Measurements from ENCODE around the gene TBX4.

DNA sequence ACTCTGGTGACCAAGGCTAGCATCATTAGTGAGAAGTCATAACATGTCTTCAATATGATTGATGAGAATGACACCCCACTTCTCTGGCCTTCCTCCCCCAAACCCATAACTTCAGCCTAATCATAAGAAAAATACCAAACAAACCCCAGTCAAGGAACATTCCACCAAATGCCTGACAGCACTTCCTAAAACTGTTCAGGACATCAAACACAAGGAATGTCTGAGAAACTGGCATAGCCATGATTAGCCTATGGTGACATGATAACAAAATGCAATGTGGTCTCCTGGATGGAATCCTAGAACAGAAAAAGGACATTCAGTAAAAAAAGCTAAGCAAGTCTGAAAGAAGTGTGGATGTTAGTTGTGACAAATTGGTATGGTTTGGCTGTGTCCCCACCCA lies 24.7 kb upstream of the TBX4 start:
- TF ChIP-seq, protein P1, sequence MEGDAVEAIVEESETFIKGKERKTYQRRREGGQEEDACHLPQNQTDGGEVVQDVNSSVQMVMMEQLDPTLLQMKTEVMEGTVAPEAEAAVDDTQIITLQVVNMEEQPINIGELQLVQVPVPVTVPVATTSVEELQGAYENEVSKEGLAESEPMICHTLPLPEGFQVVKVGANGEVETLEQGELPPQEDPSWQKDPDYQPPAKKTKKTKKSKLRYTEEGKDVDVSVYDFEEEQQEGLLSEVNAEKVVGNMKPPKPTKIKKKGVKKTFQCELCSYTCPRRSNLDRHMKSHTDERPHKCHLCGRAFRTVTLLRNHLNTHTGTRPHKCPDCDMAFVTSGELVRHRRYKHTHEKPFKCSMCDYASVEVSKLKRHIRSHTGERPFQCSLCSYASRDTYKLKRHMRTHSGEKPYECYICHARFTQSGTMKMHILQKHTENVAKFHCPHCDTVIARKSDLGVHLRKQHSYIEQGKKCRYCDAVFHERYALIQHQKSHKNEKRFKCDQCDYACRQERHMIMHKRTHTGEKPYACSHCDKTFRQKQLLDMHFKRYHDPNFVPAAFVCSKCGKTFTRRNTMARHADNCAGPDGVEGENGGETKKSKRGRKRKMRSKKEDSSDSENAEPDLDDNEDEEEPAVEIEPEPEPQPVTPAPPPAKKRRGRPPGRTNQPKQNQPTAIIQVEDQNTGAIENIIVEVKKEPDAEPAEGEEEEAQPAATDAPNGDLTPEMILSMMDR (IDR thresholded peaks at IDR 0.05) = no peak
- no peak for TF ChIP-seq EZH2 (IDR thresholded peaks at IDR 0.05)
- TF ChIP-seq EZH2phosphoT487 (IDR thresholded peaks at IDR 0.05) = no peak
